ENCODE results near the gene PTGER1. TPM values are rescaled to one million over a fixed set of nuclear protein-coding genes. Genes with fewer than 3 reads are reported as not detected.
"Not testable (repeated sequence)": the region's sequence is repeated elsewhere in the genome, so short reads cannot be mapped to it uniquely, and the experiment has no call there.

Gene PTGER1
- total RNA-seq, 1 donor: 1.9 TPM

DNA sequence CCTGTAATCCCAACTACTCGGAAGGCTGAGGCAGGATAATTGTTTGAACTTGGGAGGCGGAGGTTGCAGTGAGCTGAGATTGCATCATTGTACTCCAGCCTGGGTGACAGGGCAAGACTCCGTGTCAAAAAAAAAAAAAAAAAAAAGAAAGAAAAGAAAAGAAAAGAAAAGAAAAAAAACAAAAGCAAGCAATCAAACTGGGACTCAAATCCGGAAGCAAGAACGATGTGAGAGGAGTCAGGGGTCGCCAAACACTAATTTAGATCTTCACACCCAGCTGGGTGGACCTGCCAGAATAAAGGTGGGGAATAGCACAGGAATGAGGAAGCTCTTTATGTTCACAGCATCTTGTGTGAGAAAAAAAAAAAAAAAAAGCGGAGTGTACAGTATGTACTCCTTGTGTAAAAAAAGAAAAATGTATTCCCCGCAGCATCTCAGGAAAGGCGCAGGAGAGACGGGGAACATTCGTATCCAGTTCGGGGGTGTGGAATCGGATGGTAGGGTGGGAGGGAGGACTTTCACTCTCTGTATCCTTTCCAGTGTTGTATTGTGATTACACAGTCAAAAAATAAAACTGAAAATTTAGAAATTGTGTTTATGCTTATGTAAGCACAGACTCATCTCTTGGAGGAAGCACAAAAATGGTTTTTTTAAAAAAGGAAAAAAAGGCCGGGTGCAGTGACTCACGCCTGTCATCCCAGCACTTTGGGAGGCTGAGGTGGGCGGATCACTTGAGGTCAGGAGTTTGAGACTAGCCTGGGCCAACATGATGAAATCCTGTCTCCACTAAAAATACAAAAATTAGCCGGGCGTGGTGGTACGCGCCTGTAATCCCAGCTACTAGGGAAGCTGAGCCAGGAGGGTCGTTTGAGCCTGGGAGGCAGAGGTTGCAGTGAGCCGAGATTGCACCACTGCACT, 35.4 kb upstream of the PTGER1 start:
- peak; percentile 91 for DNase-seq (ENCODE audit: low read depth)
- peak overlapping the region; percentile 31 for H3K4me3 ChIP-seq (ENCODE audit: low read depth, low read length)
- TF ChIP-seq, protein P1, sequence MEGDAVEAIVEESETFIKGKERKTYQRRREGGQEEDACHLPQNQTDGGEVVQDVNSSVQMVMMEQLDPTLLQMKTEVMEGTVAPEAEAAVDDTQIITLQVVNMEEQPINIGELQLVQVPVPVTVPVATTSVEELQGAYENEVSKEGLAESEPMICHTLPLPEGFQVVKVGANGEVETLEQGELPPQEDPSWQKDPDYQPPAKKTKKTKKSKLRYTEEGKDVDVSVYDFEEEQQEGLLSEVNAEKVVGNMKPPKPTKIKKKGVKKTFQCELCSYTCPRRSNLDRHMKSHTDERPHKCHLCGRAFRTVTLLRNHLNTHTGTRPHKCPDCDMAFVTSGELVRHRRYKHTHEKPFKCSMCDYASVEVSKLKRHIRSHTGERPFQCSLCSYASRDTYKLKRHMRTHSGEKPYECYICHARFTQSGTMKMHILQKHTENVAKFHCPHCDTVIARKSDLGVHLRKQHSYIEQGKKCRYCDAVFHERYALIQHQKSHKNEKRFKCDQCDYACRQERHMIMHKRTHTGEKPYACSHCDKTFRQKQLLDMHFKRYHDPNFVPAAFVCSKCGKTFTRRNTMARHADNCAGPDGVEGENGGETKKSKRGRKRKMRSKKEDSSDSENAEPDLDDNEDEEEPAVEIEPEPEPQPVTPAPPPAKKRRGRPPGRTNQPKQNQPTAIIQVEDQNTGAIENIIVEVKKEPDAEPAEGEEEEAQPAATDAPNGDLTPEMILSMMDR (IDR thresholded peaks at IDR 0.05; ENCODE audit: insufficient read depth, low read length): no peak

DNA sequence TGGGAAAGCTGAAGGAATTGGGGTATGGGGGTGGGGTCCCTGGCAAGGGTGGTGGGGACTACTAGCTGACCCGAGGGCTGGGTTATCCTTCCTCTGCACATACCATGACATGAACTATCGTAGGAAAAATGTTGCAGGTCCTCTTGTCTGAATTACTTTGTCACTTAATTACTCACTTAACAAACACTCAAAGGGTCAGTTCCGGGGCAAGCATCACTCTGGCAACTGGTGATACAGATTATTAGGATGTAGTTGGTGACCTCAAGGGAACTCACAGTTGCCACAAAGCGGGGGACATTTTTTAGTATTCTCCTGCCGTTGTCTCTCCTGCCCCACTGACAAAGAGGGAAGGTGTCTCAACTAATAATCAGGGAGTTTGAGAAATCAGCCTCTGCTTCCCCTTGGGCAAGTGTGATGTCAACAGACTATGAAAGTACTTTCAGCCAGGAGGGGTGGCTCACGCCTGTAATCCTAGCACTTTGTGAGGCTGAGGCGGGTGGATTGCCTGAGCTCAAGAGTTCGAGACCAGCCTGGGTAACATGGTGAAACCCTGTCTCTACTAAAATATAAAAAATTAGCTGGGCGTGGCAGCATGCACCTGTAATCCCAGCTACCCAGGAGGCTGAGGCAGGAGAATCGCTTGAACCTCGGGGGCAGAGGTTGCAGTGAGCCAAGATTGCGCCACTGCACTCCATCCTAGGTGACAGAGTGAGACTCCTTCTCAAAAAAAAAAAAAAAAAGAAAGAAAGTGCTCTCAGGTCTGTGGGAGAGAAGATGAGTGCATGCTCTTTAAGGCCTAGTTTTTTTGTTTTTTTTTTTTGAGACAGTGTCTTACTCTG, 32.8 kb upstream of the PTGER1 start:
- peak; percentile 46 for DNase-seq (ENCODE audit: low read depth)
- TF ChIP-seq, protein P1 (IDR thresholded peaks at IDR 0.05; ENCODE audit: insufficient read depth, low read length): no peak

DNA sequence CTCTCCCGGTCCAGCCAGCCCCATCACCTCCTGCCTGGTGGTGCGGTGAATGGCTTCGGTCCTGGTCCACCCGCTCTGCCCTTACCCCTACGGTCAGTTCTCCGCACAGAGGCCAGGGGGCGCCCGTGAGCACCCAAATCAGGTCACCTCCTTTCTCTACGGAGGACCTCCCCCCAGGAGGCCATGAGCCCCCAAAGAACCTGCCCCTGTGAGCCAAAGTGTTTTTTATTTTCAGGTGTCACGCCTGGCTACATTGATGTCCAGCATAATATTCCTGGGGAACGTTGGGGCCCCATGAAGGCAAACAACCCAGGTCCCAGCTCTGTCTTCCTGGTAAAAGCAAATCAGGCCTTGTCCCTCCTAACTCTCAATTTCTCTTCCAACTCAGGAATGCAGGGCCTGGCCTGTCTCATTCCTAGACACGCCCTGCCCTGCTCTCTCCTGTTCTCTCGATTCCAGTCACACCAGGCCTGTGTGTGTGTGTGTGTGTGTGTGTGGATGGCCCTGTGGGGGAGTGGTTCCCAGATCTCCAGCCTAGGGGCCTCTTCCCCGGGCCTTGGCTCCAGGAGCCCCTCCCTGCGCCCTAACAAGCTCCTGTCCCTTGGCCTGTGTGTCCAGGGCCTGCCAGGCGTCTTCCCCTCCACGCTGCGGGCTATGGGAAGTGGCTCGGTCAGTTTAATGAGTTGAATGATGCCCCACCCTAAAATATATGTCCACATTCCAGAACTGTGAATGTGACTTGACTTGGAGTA, 30.5 kb upstream of the PTGER1 start:
- TF ChIP-seq, protein P1 (IDR thresholded peaks at IDR 0.05; ENCODE audit: insufficient read depth, low read length): peak; percentile 87
- peak; percentile 84 for DNase-seq (ENCODE audit: low read depth)
- H3K4me3 ChIP-seq (ENCODE audit: low read depth, low read length): no peak overlapping the region

More for the DNA sequence above, 32.8 kb upstream of the PTGER1 start:
- H3K4me3 ChIP-seq (ENCODE audit: low read depth, low read length): no peak overlapping the region

DNA sequence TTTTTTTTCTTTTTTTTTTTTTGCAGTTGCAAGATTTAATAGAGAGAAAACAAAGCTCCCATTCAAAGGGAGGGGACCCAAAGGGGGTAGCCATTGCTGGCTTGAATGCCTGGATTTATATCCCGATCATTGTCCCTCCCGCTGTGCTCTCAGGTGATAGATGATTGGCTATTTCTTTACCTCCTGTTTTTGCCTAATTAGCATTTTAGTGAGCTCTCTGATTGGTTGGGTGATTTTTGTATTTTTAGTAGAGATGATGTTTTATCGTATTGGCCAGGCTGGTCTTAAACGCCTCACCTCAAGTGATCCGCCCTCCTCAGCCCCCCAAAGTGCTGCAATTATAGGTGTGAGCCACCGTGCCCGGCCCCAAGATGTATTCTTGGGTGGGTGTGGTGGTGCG, 29.4 kb upstream of the PTGER1 start:
- H3K4me3 ChIP-seq (ENCODE audit: low read depth, low read length); DNase-seq (ENCODE audit: low read depth): not testable (repeated sequence)

DNA sequence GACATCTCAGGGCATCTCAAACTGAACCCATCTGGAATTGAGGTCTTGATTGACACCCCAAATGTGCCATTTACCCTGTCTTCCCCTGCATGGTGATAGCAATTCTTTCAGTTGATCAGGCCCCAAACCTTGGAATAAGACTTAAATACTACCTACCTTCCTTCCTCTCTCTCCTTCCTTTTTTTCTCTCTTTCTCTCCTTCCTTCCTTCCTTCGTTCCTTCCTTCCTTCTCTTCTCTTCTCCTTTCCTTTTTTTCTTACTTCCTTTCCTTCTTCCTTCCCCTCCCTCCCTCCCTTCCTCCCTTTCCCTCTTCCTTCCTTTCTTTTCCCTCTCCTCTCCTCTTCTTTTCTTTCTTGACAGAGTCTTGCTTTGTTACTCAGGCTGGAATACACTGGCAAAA, 28.1 kb upstream of the PTGER1 start:
- no peak for DNase-seq (ENCODE audit: low read depth)

DNA sequence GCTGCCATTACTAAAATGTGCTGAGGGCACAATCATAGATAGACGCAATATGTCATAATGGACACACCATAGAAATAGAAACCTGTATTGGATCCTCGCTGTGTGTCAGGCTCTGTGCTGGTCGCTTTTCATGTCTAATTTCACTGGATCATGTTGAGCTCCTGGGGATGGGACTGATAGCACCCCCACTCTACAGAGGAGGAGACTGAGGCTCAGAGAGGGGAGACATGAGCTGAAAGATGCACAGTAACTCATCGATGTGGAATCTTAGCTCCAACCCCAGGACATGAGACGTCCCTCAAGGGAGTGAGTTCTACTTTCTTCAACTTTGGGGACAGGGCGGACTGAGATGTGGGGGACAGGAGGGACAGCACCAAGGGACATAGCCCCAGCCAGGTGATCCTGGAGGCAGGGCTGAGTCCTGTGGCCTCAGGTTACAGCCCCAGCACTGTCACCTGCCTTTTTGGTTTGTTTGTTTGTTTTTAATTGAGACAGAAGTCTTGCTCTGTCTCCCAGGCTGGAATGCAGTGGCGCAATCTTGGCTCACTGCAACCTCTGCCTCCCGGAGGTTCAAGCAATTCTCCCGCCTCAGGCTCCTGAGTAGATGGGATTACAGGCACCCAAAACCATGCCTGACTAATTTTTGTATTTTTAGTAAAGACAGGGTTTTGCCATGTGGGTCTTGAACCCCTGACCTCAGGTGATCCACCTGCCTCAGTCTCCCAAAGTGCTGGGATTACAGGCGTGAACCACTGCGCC, 27.4 kb upstream of the PTGER1 start:
- DNase-seq (ENCODE audit: low read depth): no peak
- H3K4me3 ChIP-seq (ENCODE audit: low read depth, low read length): no peak overlapping the region
- TF ChIP-seq, protein P1 (IDR thresholded peaks at IDR 0.05; ENCODE audit: insufficient read depth, low read length): no peak

More for the DNA sequence above, 28.1 kb upstream of the PTGER1 start:
- TF ChIP-seq, protein P1 (IDR thresholded peaks at IDR 0.05; ENCODE audit: insufficient read depth, low read length): no peak
- no peak overlapping the region for H3K4me3 ChIP-seq (ENCODE audit: low read depth, low read length)
